HCT116 (cell line): ENCODE measurements around the gene PTX3. TPM values are rescaled to one million over a fixed set of nuclear protein-coding genes. Genes with fewer than 3 reads are reported as not detected.

Source experiments
- ATAC-seq: fragments of 200-7000 bp; cut with Tn5 transposase; 2 replicates; pipeline ENCODE4 v1.9.1; 2020; ENCODE audit warnings: mild to moderate bottlenecking, moderate library complexity
- BruUV-seq: library from RNA; stranded (reverse); fragments of 400-500 nt; replicated peaks from 2 replicates; lab custom pipeline; 2021; lab: Mats Ljungman, UMichigan
- CTCF ChIA-PET: fragments of 300-600 bp; sonication (Branson Sonifier 250); formaldehyde crosslinking; loops from one replicate; lab custom pipeline; 2021; ENCODE audit warnings: antibody characterized with exemption; lab: Charles Lee
- POLR2A ChIA-PET: fragments of 300-600, 350-600 bp; sonication (Branson Sonifier 250); formaldehyde crosslinking; loops from one replicate; lab custom pipeline; 2021; ENCODE audit warnings: antibody characterized with exemption; lab: Charles Lee
- RAD21 ChIA-PET, 2 experiments: fragments of 300-600 bp; sonication (Branson Sonifier 250); formaldehyde crosslinking; loops; one replicate each; lab custom pipeline; 2023; ENCODE audit warnings: low total read pairs in 2 of 2; ENCODE audit not compliant: uncharacterized antibody in 2 of 2, unreplicated experiment in 2 of 2, low non-redundant PET in 1 of 2; lab: Charles Lee
- DNase-seq: peaks from one replicate; pipeline ENCODE4 v3.0.0-alpha.2; 2010; ENCODE audit warnings: low read depth, low spot score
- H2AFZ ChIP-seq: fragments of 200-600 bp; shearing (Covaris generic), sonication (generic); 2 replicates; pipeline ENCODE4 v1.6.1; 2017; ENCODE audit warnings: low read depth, mixed run types, mixed read lengths, antibody characterized with exemption, low read length; ENCODE audit not compliant: poor library complexity, severe bottlenecking
- H3K27ac ChIP-seq: 2 replicates; pipeline ENCODE4 v1.5.1; 2012; ENCODE audit warnings: low read depth, low read length
- H3K27me3 ChIP-seq: fragments of 200-600 bp; sonication (generic); 2 replicates; pipeline ENCODE4 v1.6.1; 2016; ENCODE audit warnings: mixed run types, low read length, mixed read lengths; ENCODE audit not compliant: insufficient read depth
- H3K36me3 ChIP-seq, 2 experiments: fragments of 200-500 bp in 1 of 2; fragments of 200-600 bp in 1 of 2; sonication (Bioruptor generic) in 1 of 2; sonication (generic) in 1 of 2; 2 replicates each; pipeline versions ENCODE4 v1.5.1 to v1.6.1; 2014 to 2016; ENCODE audit warnings: low read length in 2 of 2, inconsistent platforms in 1 of 2, mixed read lengths in 1 of 2, mixed run types in 1 of 2; ENCODE audit not compliant: insufficient read depth in 2 of 2, control insufficient read depth in 1 of 2
- H3K4me1 ChIP-seq, 2 experiments: fragments of 200-600 bp in 1 of 2; sonication (generic) in 1 of 2; 2 replicates each; pipeline versions ENCODE4 v1.5.1 to v1.6.1; 2012 to 2017; ENCODE audit warnings: low read length in 2 of 2, inconsistent platforms in 1 of 2, mild to moderate bottlenecking in 1 of 2, mixed read lengths in 1 of 2, mixed run types in 1 of 2, moderate library complexity in 1 of 2; ENCODE audit not compliant: insufficient read depth in 2 of 2, control insufficient read depth in 1 of 2
- H3K4me2 ChIP-seq: fragments of 200-600 bp; sonication (generic); 2 replicates; pipeline ENCODE4 v1.6.1; 2017; ENCODE audit warnings: mixed run types, low read length, mixed read lengths
- H3K4me3 ChIP-seq, 2 experiments: fragments of 200-600 bp in 1 of 2; sonication (generic) in 1 of 2; replicated peaks in 1 of 2; 2 replicates each; pipeline ENCODE4 v1.5.1; 2011 to 2016; ENCODE audit warnings: low read length in 2 of 2, control low read depth in 1 of 2, low read depth in 1 of 2, mild to moderate bottlenecking in 1 of 2, mixed read lengths in 1 of 2, mixed run types in 1 of 2
- H3K79me2 ChIP-seq: fragments of 200-600 bp; sonication (generic); 2 replicates; pipeline ENCODE4 v1.6.1; 2017; ENCODE audit warnings: mild to moderate bottlenecking, mixed run types, low read length, moderate library complexity, mixed read lengths; ENCODE audit not compliant: insufficient read depth
- H3K9ac ChIP-seq: fragments of 200-600 bp; sonication (generic); 2 replicates; pipeline ENCODE4 v1.6.1; 2016; ENCODE audit warnings: low read length, mixed read lengths
- H3K9me2 ChIP-seq: fragments of 200-600 bp; sonication (generic), shearing (Covaris generic); 2 replicates; pipeline ENCODE4 v1.6.1; 2017; ENCODE audit warnings: mixed run types, mild to moderate bottlenecking, moderate library complexity; ENCODE audit not compliant: insufficient read depth
- H3K9me3 ChIP-seq, 2 experiments: fragments of 200-500 bp in 1 of 2; fragments of 200-600 bp in 1 of 2; sonication (Bioruptor generic) in 1 of 2; sonication (generic) in 1 of 2; 2 replicates each; pipeline ENCODE4 v1.6.1; 2014 to 2017; ENCODE audit warnings: low read length in 2 of 2, mixed read lengths in 2 of 2, inconsistent platforms in 1 of 2, low read depth in 1 of 2, mild to moderate bottlenecking in 1 of 2, mixed run types in 1 of 2, moderate library complexity in 1 of 2; ENCODE audit not compliant: control insufficient read depth in 1 of 2, insufficient read depth in 1 of 2
- H4K20me1 ChIP-seq: fragments of 200-600 bp; sonication (generic), shearing (Covaris generic); 2 replicates; pipeline ENCODE4 v1.6.1; 2017; ENCODE audit warnings: mixed run types, mild to moderate bottlenecking, moderate library complexity; ENCODE audit not compliant: insufficient read depth
- CBX3 ChIP-seq: IDR thresholded peaks from 2 replicates; pipeline ENCODE4 v1.6.1; 2012; ENCODE audit warnings: low read depth
- JUND ChIP-seq: IDR thresholded peaks from 2 replicates; pipeline ENCODE4 v1.6.1; 2012
- RAD21 ChIP-seq: IDR thresholded peaks from 2 replicates; pipeline ENCODE4 v1.6.1; 2012; ENCODE audit warnings: low read depth, mild to moderate bottlenecking
- SIN3A ChIP-seq: IDR thresholded peaks from 2 replicates; pipeline ENCODE4 v1.6.1; 2012; ENCODE audit warnings: low read depth
- TCF7L2 ChIP-seq: IDR thresholded peaks from 2 replicates; pipeline ENCODE4 v1.7.0; 2011; ENCODE audit warnings: borderline replicate concordance, inconsistent platforms; ENCODE audit not compliant: insufficient read depth, insufficient read length; ENCODE audit errors: extremely low read depth
- ZNF274 ChIP-seq: fragments of 200-500 bp; sonication (Bioruptor generic); IDR thresholded peaks from 2 replicates; pipeline ENCODE4 v1.6.1; 2014; ENCODE audit warnings: mild to moderate bottlenecking, low read depth, low read length, inconsistent platforms
- intact Hi-C: fragments of 100-400 bp; cut with micrococcal nuclease; formaldehyde crosslinking; loops from 2 replicates; pipeline ENCODE4 v1.10.0; 2022
- total RNA-seq: library from RNA; stranded (reverse); gene quantifications from one replicate; pipeline ENCODE4 v1.2.1, GENCODE V29; 2021; ENCODE audit not compliant: unreplicated experiment
- TF ChIP-seq, protein P1 (sequence below): IDR thresholded peaks from 2 replicates; pipeline ENCODE4 v1.6.1; 2012; ENCODE audit warnings: low read depth
- TF ChIP-seq, protein P2 (sequence below): IDR thresholded peaks from 2 replicates; pipeline ENCODE4 v1.6.1; 2011; ENCODE audit warnings: mild to moderate bottlenecking, low read length, moderate library complexity; ENCODE audit not compliant: insufficient replicate concordance; ENCODE audit errors: extremely low read depth
- TF ChIP-seq, protein P3 (sequence below): IDR thresholded peaks from 2 replicates; pipeline ENCODE4 v1.6.1; 2012
- TF ChIP-seq, protein P4 (sequence below), 3 experiments: fragments of 200-600 bp in 1 of 3; sonication (generic) in 1 of 3; IDR thresholded peaks in 2 of 3; conservative IDR thresholded peaks in 1 of 3; 2 replicates each; pipeline ENCODE4 v1.5.1; 2012 to 2017; ENCODE audit warnings: low read depth in 2 of 3, low read length in 2 of 3, antibody characterized with exemption in 1 of 3, borderline replicate concordance in 1 of 3, control low read depth in 1 of 3, mild to moderate bottlenecking in 1 of 3, mixed read lengths in 1 of 3, mixed run types in 1 of 3, moderate library complexity in 1 of 3; ENCODE audit not compliant: insufficient read depth in 1 of 3
- TF ChIP-seq, protein P5 (sequence below): IDR thresholded peaks from 2 replicates; pipeline ENCODE4 v1.6.1; 2012

The PTX3 gene
- total RNA-seq, 1 experiment from 2014 or later = 0.37 TPM

DNA sequence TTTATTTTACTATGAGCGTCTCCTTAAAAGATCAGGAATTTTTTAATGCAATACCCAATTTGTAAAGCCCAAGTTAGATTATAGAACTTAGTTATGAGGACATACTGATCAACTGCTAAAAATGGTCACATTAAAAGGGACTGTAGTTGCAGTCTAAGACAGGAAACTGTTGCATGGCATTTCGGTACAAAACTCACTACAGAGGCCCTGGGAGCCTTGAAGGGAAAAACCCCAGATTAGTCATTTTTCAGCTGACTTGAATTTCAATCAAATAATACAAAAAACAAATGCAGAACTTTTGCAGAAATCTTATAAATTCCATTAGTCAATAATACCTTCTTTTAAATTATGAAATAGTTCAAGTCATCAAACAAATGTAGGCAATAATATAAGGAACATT is 6.9 kb upstream of the PTX3 start:
- CTCF ChIA-PET = no interaction called here
- H3K4me3 ChIP-seq = no peak overlapping the region
- RAD21 ChIA-PET = no interaction called here
- no peaks in the 10 kb centered on the region for H3K36me3 ChIP-seq
- ATAC-seq (no peak), DNase-seq (no peak)
- no peaks in the 10 kb centered on the region for H3K4me1 ChIP-seq
- no peaks in the 10 kb centered on the region for H3K79me2 ChIP-seq
- TF ChIP-seq ZNF274 (no peak), TCF7L2 (no peak), JUND (no peak), CBX3 (no peak), RAD21 (no peak), SIN3A (no peak)
- TF ChIP-seq, protein P1, sequence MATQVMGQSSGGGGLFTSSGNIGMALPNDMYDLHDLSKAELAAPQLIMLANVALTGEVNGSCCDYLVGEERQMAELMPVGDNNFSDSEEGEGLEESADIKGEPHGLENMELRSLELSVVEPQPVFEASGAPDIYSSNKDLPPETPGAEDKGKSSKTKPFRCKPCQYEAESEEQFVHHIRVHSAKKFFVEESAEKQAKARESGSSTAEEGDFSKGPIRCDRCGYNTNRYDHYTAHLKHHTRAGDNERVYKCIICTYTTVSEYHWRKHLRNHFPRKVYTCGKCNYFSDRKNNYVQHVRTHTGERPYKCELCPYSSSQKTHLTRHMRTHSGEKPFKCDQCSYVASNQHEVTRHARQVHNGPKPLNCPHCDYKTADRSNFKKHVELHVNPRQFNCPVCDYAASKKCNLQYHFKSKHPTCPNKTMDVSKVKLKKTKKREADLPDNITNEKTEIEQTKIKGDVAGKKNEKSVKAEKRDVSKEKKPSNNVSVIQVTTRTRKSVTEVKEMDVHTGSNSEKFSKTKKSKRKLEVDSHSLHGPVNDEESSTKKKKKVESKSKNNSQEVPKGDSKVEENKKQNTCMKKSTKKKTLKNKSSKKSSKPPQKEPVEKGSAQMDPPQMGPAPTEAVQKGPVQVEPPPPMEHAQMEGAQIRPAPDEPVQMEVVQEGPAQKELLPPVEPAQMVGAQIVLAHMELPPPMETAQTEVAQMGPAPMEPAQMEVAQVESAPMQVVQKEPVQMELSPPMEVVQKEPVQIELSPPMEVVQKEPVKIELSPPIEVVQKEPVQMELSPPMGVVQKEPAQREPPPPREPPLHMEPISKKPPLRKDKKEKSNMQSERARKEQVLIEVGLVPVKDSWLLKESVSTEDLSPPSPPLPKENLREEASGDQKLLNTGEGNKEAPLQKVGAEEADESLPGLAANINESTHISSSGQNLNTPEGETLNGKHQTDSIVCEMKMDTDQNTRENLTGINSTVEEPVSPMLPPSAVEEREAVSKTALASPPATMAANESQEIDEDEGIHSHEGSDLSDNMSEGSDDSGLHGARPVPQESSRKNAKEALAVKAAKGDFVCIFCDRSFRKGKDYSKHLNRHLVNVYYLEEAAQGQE = no peak
- TF ChIP-seq, protein P2, sequence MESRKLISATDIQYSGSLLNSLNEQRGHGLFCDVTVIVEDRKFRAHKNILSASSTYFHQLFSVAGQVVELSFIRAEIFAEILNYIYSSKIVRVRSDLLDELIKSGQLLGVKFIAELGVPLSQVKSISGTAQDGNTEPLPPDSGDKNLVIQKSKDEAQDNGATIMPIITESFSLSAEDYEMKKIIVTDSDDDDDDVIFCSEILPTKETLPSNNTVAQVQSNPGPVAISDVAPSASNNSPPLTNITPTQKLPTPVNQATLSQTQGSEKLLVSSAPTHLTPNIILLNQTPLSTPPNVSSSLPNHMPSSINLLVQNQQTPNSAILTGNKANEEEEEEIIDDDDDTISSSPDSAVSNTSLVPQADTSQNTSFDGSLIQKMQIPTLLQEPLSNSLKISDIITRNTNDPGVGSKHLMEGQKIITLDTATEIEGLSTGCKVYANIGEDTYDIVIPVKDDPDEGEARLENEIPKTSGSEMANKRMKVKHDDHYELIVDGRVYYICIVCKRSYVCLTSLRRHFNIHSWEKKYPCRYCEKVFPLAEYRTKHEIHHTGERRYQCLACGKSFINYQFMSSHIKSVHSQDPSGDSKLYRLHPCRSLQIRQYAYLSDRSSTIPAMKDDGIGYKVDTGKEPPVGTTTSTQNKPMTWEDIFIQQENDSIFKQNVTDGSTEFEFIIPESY = no peak
- TF ChIP-seq, protein P3, sequence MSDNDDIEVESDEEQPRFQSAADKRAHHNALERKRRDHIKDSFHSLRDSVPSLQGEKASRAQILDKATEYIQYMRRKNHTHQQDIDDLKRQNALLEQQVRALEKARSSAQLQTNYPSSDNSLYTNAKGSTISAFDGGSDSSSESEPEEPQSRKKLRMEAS = no peak
- TF ChIP-seq, protein P4, sequence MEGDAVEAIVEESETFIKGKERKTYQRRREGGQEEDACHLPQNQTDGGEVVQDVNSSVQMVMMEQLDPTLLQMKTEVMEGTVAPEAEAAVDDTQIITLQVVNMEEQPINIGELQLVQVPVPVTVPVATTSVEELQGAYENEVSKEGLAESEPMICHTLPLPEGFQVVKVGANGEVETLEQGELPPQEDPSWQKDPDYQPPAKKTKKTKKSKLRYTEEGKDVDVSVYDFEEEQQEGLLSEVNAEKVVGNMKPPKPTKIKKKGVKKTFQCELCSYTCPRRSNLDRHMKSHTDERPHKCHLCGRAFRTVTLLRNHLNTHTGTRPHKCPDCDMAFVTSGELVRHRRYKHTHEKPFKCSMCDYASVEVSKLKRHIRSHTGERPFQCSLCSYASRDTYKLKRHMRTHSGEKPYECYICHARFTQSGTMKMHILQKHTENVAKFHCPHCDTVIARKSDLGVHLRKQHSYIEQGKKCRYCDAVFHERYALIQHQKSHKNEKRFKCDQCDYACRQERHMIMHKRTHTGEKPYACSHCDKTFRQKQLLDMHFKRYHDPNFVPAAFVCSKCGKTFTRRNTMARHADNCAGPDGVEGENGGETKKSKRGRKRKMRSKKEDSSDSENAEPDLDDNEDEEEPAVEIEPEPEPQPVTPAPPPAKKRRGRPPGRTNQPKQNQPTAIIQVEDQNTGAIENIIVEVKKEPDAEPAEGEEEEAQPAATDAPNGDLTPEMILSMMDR (IDR thresholded peaks at IDR 0.05 in 2 of 3, conservative IDR thresholded peaks at IDR 0.05 in 1 of 3; ENCODE audit: borderline replicate concordance in 1 of 3, insufficient read depth in 1 of 3, low read depth in 2 of 3, low read length in 2 of 3) = no peak
- TF ChIP-seq, protein P5, sequence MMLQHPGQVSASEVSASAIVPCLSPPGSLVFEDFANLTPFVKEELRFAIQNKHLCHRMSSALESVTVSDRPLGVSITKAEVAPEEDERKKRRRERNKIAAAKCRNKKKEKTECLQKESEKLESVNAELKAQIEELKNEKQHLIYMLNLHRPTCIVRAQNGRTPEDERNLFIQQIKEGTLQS = no peak
- TF ChIP-seq, all 23 proteins: peak for 0
- no peaks in the 10 kb centered on the region for H3K27me3 ChIP-seq
- no peak overlapping the region for H3K4me2 ChIP-seq
- no TSS peak for BruUV-seq
- no peak overlapping the region for H3K9ac ChIP-seq
- POLR2A ChIA-PET = no interaction called here
- no peak overlapping the region for H3K27ac ChIP-seq
- no peaks in the 10 kb centered on the region for H3K9me3 ChIP-seq
- no peaks in the 10 kb centered on the region for H3K9me2 ChIP-seq
- intact Hi-C loops = no loop called here
- H2AFZ ChIP-seq = no peak overlapping the region
- H4K20me1 ChIP-seq = no peaks in the 10 kb centered on the region
